K562 (cell line): Measurements from ENCODE around the gene SYNGR4. TPM values are rescaled to one million over a fixed set of nuclear protein-coding genes. Genes with fewer than 3 reads are reported as not detected.
A peak's percentile ranks its signal among the peaks of the same experiment; 100 is the strongest.

Experiments used
- BRD9 ChIP-seq: fragments of 450-650 bp; IDR thresholded peaks from 2 replicates; pipeline ENCODE4 v1.6.1; 2018; ENCODE audit warnings: low read depth; ENCODE audit not compliant: partially characterized antibody
- BRF1 ChIP-seq: IDR thresholded peaks from 3 replicates; pipeline ENCODE4 v1.6.1; 2011; ENCODE audit warnings: borderline replicate concordance, mild to moderate bottlenecking; ENCODE audit not compliant: insufficient read length; ENCODE audit errors: extremely low read depth
- HDGF ChIP-seq: fragments of 450-650 bp; IDR thresholded peaks from 2 replicates; pipeline ENCODE4 v1.6.1; 2016
- KAT2B ChIP-seq: IDR thresholded peaks from one replicate; pipeline ENCODE4 v1.6.1; 2012; ENCODE audit warnings: low read depth, mild to moderate bottlenecking, control low read depth, inconsistent platforms, low read length, moderate library complexity
- MITF ChIP-seq: IDR thresholded peaks from 2 replicates; pipeline ENCODE4 v1.6.1; 2014; ENCODE audit warnings: antibody characterized with exemption
- PHF8 ChIP-seq: fragments of 200-600 bp; sonication (generic); IDR thresholded peaks from 2 replicates; pipeline ENCODE4 v1.6.1; 2012; ENCODE audit warnings: mixed run types, mild to moderate bottlenecking, inconsistent platforms, low read length, moderate library complexity, borderline replicate concordance
- RFX5 ChIP-seq: IDR thresholded peaks from 2 replicates; pipeline ENCODE4 v1.6.1; 2011; ENCODE audit warnings: low read depth, mild to moderate bottlenecking, improper control_type of control experiment, low read length
- RUNX1 ChIP-seq: sonication (generic); IDR thresholded peaks from 2 replicates; pipeline ENCODE4 v1.6.1; 2016; ENCODE audit warnings: antibody characterized with exemption, low read depth
- TARDBP ChIP-seq: fragments of 450-650 bp; IDR thresholded peaks from 2 replicates; pipeline ENCODE4 v1.6.1; 2016
- THAP12 ChIP-seq: fragments of 250-450 bp; sonication (Bioruptor Pico); IDR thresholded peaks from 2 replicates; pipeline ENCODE4 v1.9.0; 2021; ENCODE audit warnings: mild to moderate bottlenecking, inconsistent platforms
- XRCC5 ChIP-seq: fragments of 200-400 bp; formaldehyde crosslinking; IDR thresholded peaks from 2 replicates; pipeline ENCODE4 v1.6.1; 2017; ENCODE audit warnings: low read depth, mild to moderate bottlenecking, low read length
- ZNF253 ChIP-seq: fragments of 250-450 bp; sonication (Bioruptor Pico); conservative IDR thresholded peaks from 2 replicates; pipeline ENCODE4 v1.6.1; 2021; ENCODE audit warnings: mild to moderate bottlenecking
- ZNF263 ChIP-seq: sonication (generic); formaldehyde crosslinking; IDR thresholded peaks from 2 replicates; pipeline ENCODE4 v1.8.0; 2022; ENCODE audit warnings: mild to moderate bottlenecking, missing genetic modification reagents, borderline replicate concordance
- polyA plus RNA-seq, 8 experiments: library from polyadenylated mRNA; depleted of rRNA in 4 of 8; stranded (reverse) in 5 of 8; unstranded in 3 of 8; fragments of >200 nt; fragmentation: Nextera tagmentation in 2 of 8; fragmentation: Illumina TruSeq in 1 of 8; extraction: Ambion mirVana in 2 of 8; extraction: Trizol in 1 of 8; gene quantifications; 2 replicates each; pipeline versions ENCODE4 v1.2.1 to v1.2.3, GENCODE V29; 2011 to 2014; ENCODE audit warnings: inconsistent platforms in 1 of 8, missing spikeins in 1 of 8
- total RNA-seq, 7 experiments: library from RNA; depleted of rRNA in 6 of 7; stranded (reverse); fragments of >200 nt in 6 of 7; fragmentation: Illumina TruSeq in 2 of 7; extraction: Trizol in 2 of 7; gene quantifications; 2 replicates each; pipeline versions ENCODE4 v1.2.1 to v1.2.3, GENCODE V29; 2011 to 2021; ENCODE audit warnings: low replicate concordance in 1 of 7
- TF ChIP-seq, protein P1 (sequence below), 2 experiments: fragments of 250-450 bp in 1 of 2; fragments of 450-650 bp in 1 of 2; sonication (Bioruptor Pico) in 1 of 2; IDR thresholded peaks; 2 replicates each; pipeline versions ENCODE4 v1.6.1 to v1.8.0; 2016 to 2021; ENCODE audit warnings: mild to moderate bottlenecking in 2 of 2, moderate library complexity in 2 of 2, missing compliant biosample characterization in 1 of 2, missing genetic modification characterization in 1 of 2

Gene SYNGR4
- total and polyA plus RNA-seq, 9 of the 15 experiments (the other 6 are each of a cell fraction or from before 2014, with no cell fraction given), result 0.07 to 0.14 TPM; not detected in 7

DNA sequence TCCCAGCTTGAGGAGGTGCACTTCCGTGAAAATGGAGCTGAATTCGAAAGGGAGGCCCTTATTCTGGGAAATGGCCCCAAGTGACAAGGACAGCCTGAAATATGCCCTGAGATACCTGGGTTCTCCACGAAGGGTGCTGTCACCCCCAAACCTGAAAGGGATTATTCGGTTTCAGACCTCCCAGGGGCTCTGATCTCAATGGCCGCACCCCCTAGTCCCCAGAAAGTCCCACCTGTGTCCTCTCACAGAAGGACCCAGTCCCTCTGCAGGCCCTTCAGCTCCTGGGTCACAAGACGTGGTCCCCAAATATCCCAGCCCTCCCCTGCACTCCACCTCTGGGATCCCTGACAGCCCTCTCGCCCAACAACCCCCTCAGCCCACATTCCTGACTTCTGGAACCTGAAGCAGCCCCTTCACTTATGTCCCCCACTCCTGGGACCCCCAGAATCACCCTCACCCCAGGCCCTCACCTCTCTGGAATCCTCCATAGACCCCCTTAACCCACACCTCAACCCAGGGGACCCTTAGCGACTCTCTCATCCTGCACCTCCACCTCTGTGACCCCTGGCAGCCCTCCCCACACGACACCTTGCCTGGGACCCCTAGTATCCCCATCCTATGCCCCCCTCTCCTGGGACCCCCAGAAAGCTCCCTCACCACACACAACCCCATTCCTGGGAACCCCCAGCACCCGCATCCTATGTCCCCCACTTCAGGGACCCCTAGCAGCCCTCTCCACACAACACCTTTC is 606 bp downstream of the SYNGR4 start (continued):
- TF ChIP-seq MITF (no peak), BRF1 (no peak), HDGF (peak; percentile 57; the same call in 1 of the 2 replicates), KAT2B (no peak), BRD9 (peak; percentile 37), XRCC5 (peak; percentile 3; the same call in 1 of the 2 replicates), PHF8 (0 out of 2 replicates have a peak, but pooled peaks have one; percentile 33), RFX5 (no peak), TARDBP (0 out of 2 replicates have a peak, but pooled peaks have one; percentile 20), ZNF263 (CRISPR knock-in tag) (no peak), RUNX1 (peak; percentile 35; the same call in 1 of the 2 replicates), THAP12 (CRISPR knock-in tag) (no peak), ZNF253 (no peak)
- TF ChIP-seq, protein P1, sequence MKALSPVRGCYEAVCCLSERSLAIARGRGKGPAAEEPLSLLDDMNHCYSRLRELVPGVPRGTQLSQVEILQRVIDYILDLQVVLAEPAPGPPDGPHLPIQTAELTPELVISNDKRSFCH (CRISPR knock-in tag; IDR thresholded peaks at IDR 0.05), result no peak
- TF ChIP-seq, protein P1 (tag; IDR thresholded peaks at IDR 0.05), result 0 out of 2 replicates have a peak, but pooled peaks have one; percentile 54
